Tibial nerve (tissue), 4 donors: ENCODE measurements around the gene ZC2HC1C.

ENCODE experiments used
- CTCF ChIP-seq, 5 experiments: fragments of 200-600 bp in 3 of 5; fragments of 450-650 bp in 2 of 5; sonication (generic) in 3 of 5; IDR thresholded peaks; one replicate each; pipeline ENCODE4 v1.5.1; 2016 to 2019; ENCODE audit warnings: antibody characterized with exemption in 5 of 5, mild to moderate bottlenecking in 3 of 5, moderate library complexity in 2 of 5
- EP300 ChIP-seq, 2 donors: sonication (generic); formaldehyde crosslinking; IDR thresholded peaks; one replicate each; pipeline ENCODE4 v1.6.1; 2017; ENCODE audit warnings: antibody characterized with exemption in 2 of 2, mild to moderate bottlenecking in 1 of 2
- POLR2A ChIP-seq, 2 donors: fragments of 450-650 bp; IDR thresholded peaks; one replicate each; pipeline ENCODE4 v1.6.1; 2017; ENCODE audit warnings: antibody characterized with exemption in 2 of 2, mild to moderate bottlenecking in 2 of 2, moderate library complexity in 2 of 2

DNA sequence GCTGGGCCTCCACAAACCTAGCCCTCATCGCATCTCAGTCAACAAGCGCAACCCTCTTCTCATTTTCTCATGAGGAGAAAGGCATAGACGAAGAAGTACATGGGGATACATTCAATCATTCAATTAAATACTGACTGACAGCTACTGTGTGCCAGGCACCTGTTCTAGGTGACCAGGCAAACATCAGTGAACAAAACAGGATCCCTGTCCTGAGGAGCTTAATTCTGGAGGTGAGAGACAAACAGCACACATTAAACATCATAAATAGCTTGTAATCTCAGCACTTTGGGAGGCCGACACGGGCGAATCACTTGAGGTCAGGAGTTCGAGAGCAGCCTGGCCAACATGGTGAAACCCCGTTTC lies 5.3 kb upstream of the ZC2HC1C start:
- TF ChIP-seq CTCF (IDR thresholded peaks at IDR 0.05) (no peak), POLR2A (IDR thresholded peaks at IDR 0.05) (no peak), EP300 (IDR thresholded peaks at IDR 0.05) (no peak)
